ENCODE measurements around the gene BEST4.
A peak's percentile ranks its signal among the peaks of the same experiment; 100 is the strongest.

BEST4 gene

DNA sequence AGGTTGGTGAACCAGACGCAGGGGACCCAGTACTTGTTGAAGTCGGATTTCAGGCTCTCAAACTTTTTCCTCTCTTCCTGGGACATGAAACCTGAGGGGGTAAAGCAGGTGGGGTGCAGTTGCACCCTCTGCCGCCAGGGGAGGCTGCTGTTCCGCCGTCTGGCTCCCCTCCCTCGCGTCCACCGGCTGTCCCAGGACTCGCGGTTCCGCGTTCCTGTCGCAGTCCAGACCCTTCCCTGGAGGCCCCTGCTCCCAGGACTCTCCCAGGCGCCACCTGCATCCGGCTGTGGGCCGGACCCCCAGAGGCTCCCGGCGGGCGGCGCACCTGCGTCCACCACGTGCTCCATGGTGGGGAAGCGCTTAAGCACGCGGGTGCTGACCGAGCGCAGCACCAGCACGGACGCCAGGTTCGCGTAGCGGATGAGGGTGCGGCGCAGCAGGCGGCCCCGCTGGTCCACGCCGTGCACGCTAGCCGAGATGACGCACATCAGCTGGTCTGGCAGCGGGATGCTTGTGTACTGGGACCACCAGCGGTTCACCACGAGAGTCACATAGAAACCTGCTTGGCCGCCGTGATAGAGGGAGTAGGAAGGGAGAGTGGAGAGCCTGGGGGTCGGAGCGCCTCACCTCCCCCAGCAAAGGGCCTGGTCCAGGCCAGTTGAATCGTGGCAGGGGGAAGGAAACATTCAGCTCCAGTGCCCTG is 1.7 kb downstream of the BEST4 start:
- H2AFZ ChIP-seq: peak overlapping the region; percentile 85
- H3K4me3 ChIP-seq (ENCODE audit: low read depth, low read length): peak overlapping the region; percentile 47
- H3K9me3 ChIP-seq (ENCODE audit: control insufficient read depth, low read length): no peaks in the 10 kb centered on the region
- H3K4me1 ChIP-seq: peaks cover 5% of the 10 kb centered on the region
- H3K27me3 ChIP-seq (ENCODE audit: control insufficient read depth, insufficient read depth, low read length): no peaks in the 10 kb centered on the region
- no peaks in the 10 kb centered on the region for H3K36me3 ChIP-seq (ENCODE audit: control insufficient read depth, insufficient read depth, low read length)
- H3K79me2 ChIP-seq: no peaks in the 10 kb centered on the region
- H3K4me2 ChIP-seq (ENCODE audit: low read length): peak overlapping the region; percentile 93
- H3K27ac ChIP-seq: no peak overlapping the region
- TF ChIP-seq CTCF (IDR thresholded peaks at IDR 0.05): peak; percentile 82
- H3K9ac ChIP-seq: no peak overlapping the region

DNA sequence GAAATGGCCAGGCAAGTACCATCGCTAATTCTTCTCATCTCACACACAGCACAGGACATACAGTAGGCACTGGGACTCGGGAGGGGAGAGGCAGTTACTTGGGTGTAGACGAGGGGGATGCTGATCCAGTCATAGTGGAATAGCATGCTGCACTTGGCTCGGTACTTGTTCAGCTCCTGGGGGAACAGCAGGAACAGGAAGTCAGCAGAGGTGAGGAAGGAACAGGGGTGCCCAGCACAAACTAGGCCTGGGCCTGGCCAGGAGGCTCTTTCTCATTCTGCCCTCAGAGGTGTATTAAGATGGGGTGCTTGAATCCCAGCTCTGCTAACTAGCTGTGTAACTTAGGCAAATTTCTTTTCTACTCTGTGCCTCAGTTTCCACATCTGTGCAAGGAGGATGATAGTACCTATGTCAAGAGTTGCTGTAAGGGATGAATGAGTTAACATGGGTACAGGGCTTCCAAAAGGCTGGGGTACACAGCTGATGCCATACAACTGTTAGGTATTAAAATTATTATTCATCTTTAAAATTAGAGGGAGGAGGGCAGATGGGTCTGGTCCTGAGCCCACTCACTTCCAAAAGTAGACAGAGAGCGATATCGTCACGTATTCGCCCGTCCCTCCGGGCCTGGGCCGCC is 2.4 kb downstream of the BEST4 start:
- TF ChIP-seq CTCF (IDR thresholded peaks at IDR 0.05): no peak
- Histone ChIP-seq H3K36me3 (ENCODE audit: control insufficient read depth, insufficient read depth, low read length) (no peaks in the 10 kb centered on the region), H3K4me3 (ENCODE audit: low read depth, low read length) (peak overlapping the region; percentile 47), H3K9ac (no peak overlapping the region), H2AFZ (peak overlapping the region; percentile 85), H3K79me2 (no peaks in the 10 kb centered on the region), H3K27ac (no peak overlapping the region), H3K27me3 (ENCODE audit: control insufficient read depth, insufficient read depth, low read length) (no peaks in the 10 kb centered on the region), H3K4me1 (peaks cover 5% of the 10 kb centered on the region), H3K9me3 (ENCODE audit: control insufficient read depth, low read length) (no peaks in the 10 kb centered on the region), H3K4me2 (ENCODE audit: low read length) (peak overlapping the region; percentile 93)

DNA sequence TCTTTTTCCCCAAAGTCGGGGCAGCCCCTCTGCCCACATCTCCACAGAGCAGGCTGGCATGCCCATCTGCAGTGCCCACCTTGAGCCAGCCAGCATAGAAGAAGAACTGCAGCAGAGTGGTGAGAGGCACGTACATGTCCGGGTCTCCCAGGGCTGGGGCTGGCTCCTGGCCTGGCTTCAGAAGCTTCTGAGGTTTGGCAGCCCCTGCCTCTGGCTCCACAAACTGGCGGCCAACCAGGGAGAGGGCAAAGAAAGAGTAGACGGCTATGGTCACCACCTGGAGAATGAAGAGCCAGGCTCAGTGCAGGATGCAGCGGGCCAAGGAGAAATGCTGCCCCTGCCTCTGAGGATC is 3.0 kb downstream of the BEST4 start:
- H3K9ac ChIP-seq: no peak overlapping the region
- H3K79me2 ChIP-seq: no peaks in the 10 kb centered on the region
- H3K4me2 ChIP-seq (ENCODE audit: low read length): no peak overlapping the region
- H2AFZ ChIP-seq: no peak overlapping the region
- H3K27me3 ChIP-seq (ENCODE audit: control insufficient read depth, insufficient read depth, low read length): no peaks in the 10 kb centered on the region
- H3K4me1 ChIP-seq: peaks cover 5% of the 10 kb centered on the region
- H3K36me3 ChIP-seq (ENCODE audit: control insufficient read depth, insufficient read depth, low read length): no peaks in the 10 kb centered on the region
- H3K9me3 ChIP-seq (ENCODE audit: control insufficient read depth, low read length): no peaks in the 10 kb centered on the region
- H3K4me3 ChIP-seq (ENCODE audit: low read depth, low read length): no peak overlapping the region
- no peak for TF ChIP-seq CTCF (IDR thresholded peaks at IDR 0.05)
- H3K27ac ChIP-seq: no peak overlapping the region

GRCh38 chr1:44784094-44785028 is 3.6 kb downstream of the BEST4 start:
- no peaks in the 10 kb centered on the region for H3K36me3 ChIP-seq (ENCODE audit: control insufficient read depth, insufficient read depth, low read length)
- H3K27me3 ChIP-seq (ENCODE audit: control insufficient read depth, insufficient read depth, low read length): no peaks in the 10 kb centered on the region
- no peak overlapping the region for H3K9ac ChIP-seq
- H3K4me3 ChIP-seq (ENCODE audit: low read depth, low read length): no peak overlapping the region
- no peaks in the 10 kb centered on the region for H3K9me3 ChIP-seq (ENCODE audit: control insufficient read depth, low read length)
- H3K4me2 ChIP-seq (ENCODE audit: low read length): no peak overlapping the region
- H3K27ac ChIP-seq: no peak overlapping the region
- H3K4me1 ChIP-seq: peaks cover 5% of the 10 kb centered on the region
- no peaks in the 10 kb centered on the region for H3K79me2 ChIP-seq
- TF ChIP-seq CTCF (IDR thresholded peaks at IDR 0.05): no peak
- peak overlapping the region; percentile 85 for H2AFZ ChIP-seq
